ENCODE results near the gene GPR4.
"Not testable (repeated sequence)": the region's sequence is repeated elsewhere in the genome, so short reads cannot be mapped to it uniquely, and the experiment has no call there.

Gene GPR4

DNA sequence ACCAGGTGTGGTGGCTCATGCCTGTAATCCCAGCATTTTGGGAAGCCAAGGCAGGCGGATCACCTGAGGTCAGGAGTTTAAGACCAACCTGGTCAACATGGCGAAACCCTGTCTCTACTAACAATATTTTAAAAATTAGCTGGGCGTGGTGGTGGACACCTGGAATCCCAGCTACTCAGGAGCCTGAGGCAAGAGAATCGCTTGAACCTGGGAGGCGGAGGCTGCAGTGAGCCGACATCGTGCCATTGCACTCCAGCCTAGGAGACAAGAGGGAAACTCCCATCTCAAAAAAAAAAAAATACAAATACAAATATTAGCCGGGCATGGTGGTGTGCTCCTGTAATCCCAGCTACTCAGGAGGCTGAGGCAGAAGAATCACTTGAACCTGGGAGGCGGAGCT lies 13.0 kb upstream of the GPR4 start:
- H3K9ac ChIP-seq (ENCODE audit: low read depth, low read length, poor library complexity); H3K9me3 ChIP-seq (replicated peaks in 1 of 2; ENCODE audit: control insufficient read depth in 2 of 2, insufficient read depth in 1 of 2, low read depth in 1 of 2, low read length in 2 of 2); H3K36me3 ChIP-seq (replicated peaks in 1 of 2; ENCODE audit: control insufficient read depth in 2 of 2, insufficient read depth in 2 of 2, low read length in 2 of 2); H3K18ac ChIP-seq (ENCODE audit: low read length); DNase-seq (ENCODE audit: low spot score); H4K91ac ChIP-seq (ENCODE audit: low read depth, low read length, poor library complexity); H3K4me3 ChIP-seq (ENCODE audit: low read length in 2 of 2); H2BK5ac ChIP-seq (ENCODE audit: low read length); H4K8ac ChIP-seq (ENCODE audit: low read depth, low read length); H3K4me1 ChIP-seq (ENCODE audit: control insufficient read depth in 2 of 2, insufficient read depth in 1 of 2, low read depth in 1 of 2, low read length in 2 of 2); H3K27me3 ChIP-seq (ENCODE audit: control insufficient read depth in 3 of 3, insufficient read depth in 3 of 3, low read depth in 1 of 3, low read length in 3 of 3); H2AK5ac ChIP-seq (ENCODE audit: low read depth, low read length); H2AFZ ChIP-seq (ENCODE audit: low read length); H3K79me1 ChIP-seq (ENCODE audit: low read depth, low read length); H2BK120ac ChIP-seq (ENCODE audit: low read depth, low read length); H3K27ac ChIP-seq (replicated peaks; ENCODE audit: low read length); H3K23ac ChIP-seq (ENCODE audit: low read depth, low read length, poor library complexity); H2BK12ac ChIP-seq (ENCODE audit: low read length); H3K4me2 ChIP-seq (ENCODE audit: insufficient read depth, low read length, poor library complexity, severe bottlenecking); H3K14ac ChIP-seq (ENCODE audit: low read length); H2BK15ac ChIP-seq (ENCODE audit: low read length); H3K4ac ChIP-seq (ENCODE audit: low read length): not testable (repeated sequence)
- WGBS, 2 donors (ENCODE audit: extremely low coverage in 2 of 2, insufficient read length in 2 of 2, insufficient replicate concordance in 1 of 2) = no CpG with 5 or more reads among the region's 9 CpGs

DNA sequence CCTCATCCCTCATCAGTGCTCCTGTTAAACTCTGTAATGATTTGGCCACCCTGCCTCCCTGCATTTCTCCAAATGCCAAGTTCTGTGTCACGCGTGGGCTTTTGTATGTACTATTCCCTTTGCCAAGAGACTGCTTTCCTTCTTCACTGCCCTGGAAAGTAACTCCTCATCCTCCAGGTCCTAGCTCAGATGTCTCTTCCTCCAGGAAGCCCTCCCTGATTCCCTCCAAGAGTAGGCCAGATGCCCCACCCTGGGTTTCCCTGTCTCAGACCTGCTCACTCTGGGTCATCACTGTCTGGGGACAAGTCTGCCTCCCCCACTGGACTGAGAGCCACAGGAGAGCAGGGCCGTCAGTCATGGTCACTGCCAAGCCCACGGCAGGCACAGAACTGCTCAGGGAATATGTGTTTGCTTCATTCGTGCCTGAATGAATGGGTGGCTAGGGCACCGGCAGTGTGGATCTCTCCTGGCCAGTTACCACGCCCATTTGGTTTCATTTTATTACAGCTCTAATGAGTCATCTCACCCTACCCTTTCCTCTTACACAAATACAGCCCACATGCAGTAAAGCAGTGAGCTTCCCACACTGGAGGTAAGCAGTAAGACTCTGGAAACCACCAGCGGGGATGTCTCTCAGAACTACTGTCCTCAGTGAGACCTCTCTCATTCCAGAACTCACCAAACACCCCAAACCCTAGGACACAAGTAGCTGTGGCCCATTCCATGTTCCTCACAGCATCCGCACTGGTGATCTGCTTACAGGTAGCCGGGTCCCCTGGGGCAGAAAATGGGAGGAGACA lies 12.1 kb upstream of the GPR4 start:
- Histone ChIP-seq H3K4me1 (ENCODE audit: control insufficient read depth in 2 of 2, insufficient read depth in 1 of 2, low read depth in 1 of 2, low read length in 2 of 2) (peaks cover 0 to 8% of the 10 kb centered on the region in 2 donors), H2BK5ac (ENCODE audit: low read length) (no peak overlapping the region), H3K23ac (ENCODE audit: low read depth, low read length, poor library complexity) (no peak overlapping the region), H3K4me2 (ENCODE audit: insufficient read depth, low read length, poor library complexity, severe bottlenecking) (no peak overlapping the region), H2BK12ac (ENCODE audit: low read length) (no peak overlapping the region), H2AFZ (ENCODE audit: low read length) (no peak overlapping the region), H2BK120ac (ENCODE audit: low read depth, low read length) (no peak overlapping the region), H3K27me3 (ENCODE audit: control insufficient read depth in 3 of 3, insufficient read depth in 3 of 3, low read depth in 1 of 3, low read length in 3 of 3) (no peaks in the 10 kb centered on the region), H2BK15ac (ENCODE audit: low read length) (no peak overlapping the region), H3K9me3 (replicated peaks in 1 of 2; ENCODE audit: control insufficient read depth in 2 of 2, insufficient read depth in 1 of 2, low read depth in 1 of 2, low read length in 2 of 2) (no peaks in the 10 kb centered on the region), H3K4ac (ENCODE audit: low read length) (no peak overlapping the region), H3K9ac (ENCODE audit: low read depth, low read length, poor library complexity) (no peak overlapping the region), H3K4me3 (ENCODE audit: low read length in 2 of 2) (no peak overlapping the region), H2AK5ac (ENCODE audit: low read depth, low read length) (no peak overlapping the region), H3K36me3 (replicated peaks in 1 of 2; ENCODE audit: control insufficient read depth in 2 of 2, insufficient read depth in 2 of 2, low read length in 2 of 2) (peaks cover 2 to 4% of the 10 kb centered on the region in 2 donors), H3K14ac (ENCODE audit: low read length) (no peak overlapping the region), H3K79me1 (ENCODE audit: low read depth, low read length) (no peaks in the 10 kb centered on the region), H4K91ac (ENCODE audit: low read depth, low read length, poor library complexity) (no peak overlapping the region), H4K8ac (ENCODE audit: low read depth, low read length) (no peak overlapping the region), H3K18ac (ENCODE audit: low read length) (no peak overlapping the region), H3K27ac (replicated peaks; ENCODE audit: low read length) (no peak overlapping the region)
- no CpG with 5 or more reads among the region's 10 CpGs for WGBS, 2 donors (ENCODE audit: extremely low coverage in 2 of 2, insufficient read length in 2 of 2, insufficient replicate concordance in 1 of 2)
- no peak for DNase-seq (ENCODE audit: low spot score)

DNA sequence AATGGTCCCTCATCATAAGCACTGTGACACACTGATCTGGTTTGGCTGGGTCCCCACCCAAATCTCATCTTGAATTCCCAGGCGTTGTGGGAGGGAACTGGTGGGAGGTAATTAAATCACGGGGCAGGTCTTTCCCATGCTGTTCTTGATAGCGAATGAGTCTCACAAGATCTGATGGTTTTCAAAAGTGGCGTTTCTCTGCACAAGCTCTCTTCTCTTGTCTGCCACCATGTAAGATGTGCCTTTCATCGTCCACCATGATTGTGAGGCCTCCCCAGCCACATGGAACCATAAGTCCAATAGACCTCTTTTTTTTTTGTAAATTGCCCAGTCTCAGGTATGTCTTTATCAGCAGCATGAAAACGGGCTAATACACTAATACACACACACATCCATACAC lies 6.9 kb upstream of the GPR4 start:
- H3K79me1 ChIP-seq (ENCODE audit: low read depth, low read length) = no peaks in the 10 kb centered on the region
- no peak overlapping the region for H2AK5ac ChIP-seq (ENCODE audit: low read depth, low read length)
- H2BK120ac ChIP-seq (ENCODE audit: low read depth, low read length) = no peak overlapping the region
- WGBS, 2 donors (ENCODE audit: extremely low coverage in 2 of 2, insufficient read length in 2 of 2, insufficient replicate concordance in 1 of 2) = no CpG with 5 or more reads among the region's 6 CpGs
- no peak overlapping the region for H3K4me2 ChIP-seq (ENCODE audit: insufficient read depth, low read length, poor library complexity, severe bottlenecking)
- H3K23ac ChIP-seq (ENCODE audit: low read depth, low read length, poor library complexity) = no peak overlapping the region
- H2BK5ac ChIP-seq (ENCODE audit: low read length) = no peak overlapping the region
- no peak overlapping the region for H3K4ac ChIP-seq (ENCODE audit: low read length)
- H3K4me1 ChIP-seq (ENCODE audit: control insufficient read depth in 2 of 2, insufficient read depth in 1 of 2, low read depth in 1 of 2, low read length in 2 of 2) = peaks cover 6 to 8% of the 10 kb centered on the region in 2 donors
- H3K14ac ChIP-seq (ENCODE audit: low read length) = no peak overlapping the region
- H3K4me3 ChIP-seq (ENCODE audit: low read length in 2 of 2) = no peak overlapping the region
- no peak overlapping the region for H2BK12ac ChIP-seq (ENCODE audit: low read length)
- no peak overlapping the region for H2BK15ac ChIP-seq (ENCODE audit: low read length)
- no peak overlapping the region for H3K18ac ChIP-seq (ENCODE audit: low read length)
- H2AFZ ChIP-seq (ENCODE audit: low read length) = no peak overlapping the region
- no peak overlapping the region for H4K8ac ChIP-seq (ENCODE audit: low read depth, low read length)
- H3K9me3 ChIP-seq (replicated peaks in 1 of 2; ENCODE audit: control insufficient read depth in 2 of 2, insufficient read depth in 1 of 2, low read depth in 1 of 2, low read length in 2 of 2) = no peaks in the 10 kb centered on the region
- H3K9ac ChIP-seq (ENCODE audit: low read depth, low read length, poor library complexity) = no peak overlapping the region
- no peak for DNase-seq (ENCODE audit: low spot score)
- H4K91ac ChIP-seq (ENCODE audit: low read depth, low read length, poor library complexity) = no peak overlapping the region
- no peak overlapping the region for H3K27ac ChIP-seq (replicated peaks; ENCODE audit: low read length)
- no peaks in the 10 kb centered on the region for H3K27me3 ChIP-seq (ENCODE audit: control insufficient read depth in 3 of 3, insufficient read depth in 3 of 3, low read depth in 1 of 3, low read length in 3 of 3)
- H3K36me3 ChIP-seq (replicated peaks in 1 of 2; ENCODE audit: control insufficient read depth in 2 of 2, insufficient read depth in 2 of 2, low read length in 2 of 2) = peaks cover 2% of the 10 kb centered on the region in 2 donors

DNA sequence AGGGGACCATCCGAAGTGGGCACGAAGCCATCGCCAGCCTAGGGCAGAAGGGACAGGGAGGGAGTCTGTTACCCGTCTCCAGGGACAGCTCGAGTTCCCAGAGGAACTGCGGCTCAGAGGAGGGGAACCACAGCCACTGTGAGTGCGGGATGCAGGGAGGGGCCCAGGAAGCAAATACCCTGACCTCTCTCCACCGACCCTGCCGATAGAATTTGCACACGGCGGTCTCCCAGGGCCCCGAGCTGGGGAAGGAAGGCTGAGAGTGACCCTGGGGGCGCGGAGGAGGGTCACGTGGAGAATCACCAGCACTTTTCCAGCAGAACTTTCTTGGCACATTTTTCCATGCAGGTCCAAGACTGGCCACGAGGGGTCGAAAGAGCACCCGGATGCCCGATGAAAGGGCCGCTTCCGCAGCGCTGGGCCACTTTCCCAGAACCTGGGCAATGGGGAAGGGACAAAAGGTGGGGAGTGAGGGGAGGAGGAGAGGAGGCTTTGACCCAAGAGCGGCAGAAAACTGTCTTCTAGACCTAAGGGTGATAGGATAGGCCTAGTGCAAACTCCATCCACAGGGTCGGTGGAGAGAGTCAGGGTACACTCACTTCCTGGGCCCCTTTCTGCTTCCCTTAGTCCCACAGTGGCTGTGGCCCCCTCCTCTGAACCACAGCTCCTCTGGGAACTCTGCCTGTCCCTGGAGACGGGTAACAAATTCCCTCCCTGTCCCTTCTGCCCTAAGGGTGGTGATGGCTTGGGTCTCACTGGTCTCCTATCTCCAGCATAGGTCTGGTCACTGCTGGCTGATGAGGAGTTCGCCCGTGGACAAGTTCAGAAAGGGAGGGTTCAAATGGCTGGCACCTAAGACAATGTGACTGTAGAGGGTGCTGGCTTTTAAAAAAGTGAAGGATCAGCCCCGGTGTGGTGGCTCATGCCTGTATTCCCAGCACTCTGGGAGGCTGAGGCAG lies 5.3 kb upstream of the GPR4 start:
- H2AK5ac ChIP-seq (ENCODE audit: low read depth, low read length) = peak overlapping the region; percentile 90
- H3K4me3 ChIP-seq (ENCODE audit: low read length in 2 of 2) = peak overlapping the region; percentile 8 to 27
- peak overlapping the region; percentile 95 for H2AFZ ChIP-seq (ENCODE audit: low read length)
- H3K9me3 ChIP-seq (replicated peaks in 1 of 2; ENCODE audit: control insufficient read depth in 2 of 2, insufficient read depth in 1 of 2, low read depth in 1 of 2, low read length in 2 of 2) = no peaks in the 10 kb centered on the region
- H3K23ac ChIP-seq (ENCODE audit: low read depth, low read length, poor library complexity) = no peak overlapping the region
- peak overlapping the region; percentile 59 for H2BK12ac ChIP-seq (ENCODE audit: low read length)
- H3K4me1 ChIP-seq (ENCODE audit: control insufficient read depth in 2 of 2, insufficient read depth in 1 of 2, low read depth in 1 of 2, low read length in 2 of 2) = peaks cover 6 to 8% of the 10 kb centered on the region in 2 donors
- no peak overlapping the region for H2BK120ac ChIP-seq (ENCODE audit: low read depth, low read length)
- H3K18ac ChIP-seq (ENCODE audit: low read length) = peak overlapping the region; percentile 96
- H2BK15ac ChIP-seq (ENCODE audit: low read length) = peak overlapping the region; percentile 17
- H3K14ac ChIP-seq (ENCODE audit: low read length) = no peak overlapping the region
- H4K91ac ChIP-seq (ENCODE audit: low read depth, low read length, poor library complexity) = no peak overlapping the region
- H4K8ac ChIP-seq (ENCODE audit: low read depth, low read length) = peak overlapping the region; percentile 44
- peak overlapping the region; percentile 87 for H3K9ac ChIP-seq (ENCODE audit: low read depth, low read length, poor library complexity)
- H3K36me3 ChIP-seq (replicated peaks in 1 of 2; ENCODE audit: control insufficient read depth in 2 of 2, insufficient read depth in 2 of 2, low read length in 2 of 2) = peaks cover 2% of the 10 kb centered on the region in 2 donors
- H2BK5ac ChIP-seq (ENCODE audit: low read length) = peak overlapping the region; percentile 78
- peak; percentile 71 for DNase-seq (ENCODE audit: low spot score)
- no CpG with 5 or more reads among the region's 28 CpGs for WGBS, 2 donors (ENCODE audit: extremely low coverage in 2 of 2, insufficient read length in 2 of 2, insufficient replicate concordance in 1 of 2)
- no peak overlapping the region for H3K4ac ChIP-seq (ENCODE audit: low read length)
- H3K79me1 ChIP-seq (ENCODE audit: low read depth, low read length) = no peaks in the 10 kb centered on the region
- H3K27ac ChIP-seq (replicated peaks; ENCODE audit: low read length) = no peak overlapping the region
- H3K4me2 ChIP-seq (ENCODE audit: insufficient read depth, low read length, poor library complexity, severe bottlenecking) = peak overlapping the region; percentile 63
- peaks cover 0 to 11% (median 7%) of the 10 kb centered on the region in 3 experiments for H3K27me3 ChIP-seq (ENCODE audit: control insufficient read depth in 3 of 3, insufficient read depth in 3 of 3, low read depth in 1 of 3, low read length in 3 of 3)

Measured in neuronal stem cell (in vitro differentiated cells).